Measurements from ENCODE around the gene ARGLU1. TPM values are rescaled to one million over a fixed set of nuclear protein-coding genes. Genes with fewer than 3 reads are reported as not detected.

Gene ARGLU1
- total RNA-seq, 1 donor from 2014 or later = 122 TPM

DNA sequence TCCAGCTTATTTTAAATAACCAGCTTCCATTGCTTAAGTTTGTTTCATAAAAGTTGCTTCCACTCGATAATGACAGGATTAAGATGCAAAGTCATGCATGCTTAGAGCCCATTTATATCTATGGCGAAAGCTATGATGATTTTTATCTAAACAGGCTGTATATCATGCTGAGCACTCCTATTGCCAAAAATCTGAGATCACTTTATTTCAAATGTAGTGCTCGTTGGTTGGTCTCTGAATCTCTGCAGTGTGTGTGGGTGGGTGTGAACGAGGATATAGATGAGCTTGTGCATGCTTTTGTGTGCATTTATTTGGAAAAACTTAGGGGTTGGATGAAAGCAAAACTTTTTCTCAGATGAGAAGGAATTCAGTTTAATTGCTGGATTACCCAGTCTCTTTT, 27.0 kb upstream of the ARGLU1 start:
- intact Hi-C loops (cut with DNase I) = no loop called here

GRCh38 chr13:106593132-106593531, 25.2 kb upstream of the ARGLU1 start:
- no peak overlapping the region for H3K4me3 ChIP-seq
- H3K9me3 ChIP-seq = no peaks in the 10 kb centered on the region
- ATAC-seq (peak; percentile 59), DNase-seq (no peak)
- TF ChIP-seq, protein P1, sequence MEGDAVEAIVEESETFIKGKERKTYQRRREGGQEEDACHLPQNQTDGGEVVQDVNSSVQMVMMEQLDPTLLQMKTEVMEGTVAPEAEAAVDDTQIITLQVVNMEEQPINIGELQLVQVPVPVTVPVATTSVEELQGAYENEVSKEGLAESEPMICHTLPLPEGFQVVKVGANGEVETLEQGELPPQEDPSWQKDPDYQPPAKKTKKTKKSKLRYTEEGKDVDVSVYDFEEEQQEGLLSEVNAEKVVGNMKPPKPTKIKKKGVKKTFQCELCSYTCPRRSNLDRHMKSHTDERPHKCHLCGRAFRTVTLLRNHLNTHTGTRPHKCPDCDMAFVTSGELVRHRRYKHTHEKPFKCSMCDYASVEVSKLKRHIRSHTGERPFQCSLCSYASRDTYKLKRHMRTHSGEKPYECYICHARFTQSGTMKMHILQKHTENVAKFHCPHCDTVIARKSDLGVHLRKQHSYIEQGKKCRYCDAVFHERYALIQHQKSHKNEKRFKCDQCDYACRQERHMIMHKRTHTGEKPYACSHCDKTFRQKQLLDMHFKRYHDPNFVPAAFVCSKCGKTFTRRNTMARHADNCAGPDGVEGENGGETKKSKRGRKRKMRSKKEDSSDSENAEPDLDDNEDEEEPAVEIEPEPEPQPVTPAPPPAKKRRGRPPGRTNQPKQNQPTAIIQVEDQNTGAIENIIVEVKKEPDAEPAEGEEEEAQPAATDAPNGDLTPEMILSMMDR (IDR thresholded peaks at IDR 0.05) = no peak
- no peak overlapping the region for H3K27ac ChIP-seq
- H3K4me1 ChIP-seq = peaks cover 4% of the 10 kb centered on the region
- no peaks in the 10 kb centered on the region for H3K27me3 ChIP-seq
- no peaks in the 10 kb centered on the region for H3K36me3 ChIP-seq
- intact Hi-C loops (cut with DNase I) = no loop called here

More for the DNA sequence above, 27.0 kb upstream of the ARGLU1 start:
- DNase-seq = no peak
- Histone ChIP-seq H3K9me3 (no peaks in the 10 kb centered on the region), H3K36me3 (no peaks in the 10 kb centered on the region), H3K27me3 (no peaks in the 10 kb centered on the region), H3K4me3 (no peak overlapping the region), H3K4me1 (peaks cover 6% of the 10 kb centered on the region), H3K27ac (no peak overlapping the region)
- TF ChIP-seq, protein P1 (IDR thresholded peaks at IDR 0.05) = no peak
- no peak for ATAC-seq

GRCh38 chr13:106591299-106591698, 23.4 kb upstream of the ARGLU1 start:
- no peaks in the 10 kb centered on the region for H3K9me3 ChIP-seq
- no peak overlapping the region for H3K4me3 ChIP-seq
- intact Hi-C loops (cut with DNase I) = no loop called here
- no peaks in the 10 kb centered on the region for H3K4me1 ChIP-seq
- H3K27me3 ChIP-seq = no peaks in the 10 kb centered on the region
- TF ChIP-seq, protein P1 (IDR thresholded peaks at IDR 0.05) = no peak
- no peaks in the 10 kb centered on the region for H3K36me3 ChIP-seq
- DNase-seq (no peak), ATAC-seq (no peak)
- H3K27ac ChIP-seq = no peak overlapping the region

DNA sequence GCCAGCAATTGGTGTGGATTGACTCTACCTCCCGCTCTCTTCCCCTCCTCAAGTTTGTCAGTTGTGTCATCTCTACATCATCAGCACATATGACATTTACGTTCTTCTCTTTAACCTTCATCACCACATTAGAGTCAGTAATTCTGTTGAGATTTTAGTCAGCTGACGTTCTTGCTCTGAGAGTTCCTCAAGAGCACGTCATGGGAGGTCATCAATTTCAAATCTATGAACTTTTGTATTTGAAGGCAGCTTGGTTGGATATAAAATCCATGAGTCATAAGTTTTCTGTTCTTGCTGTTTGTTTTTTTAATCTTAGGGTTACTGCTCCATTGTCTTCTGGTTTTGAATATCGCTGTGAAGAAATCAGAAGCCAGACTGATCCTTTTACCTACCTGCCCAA, 21.8 kb upstream of the ARGLU1 start:
- TF ChIP-seq, protein P1 (IDR thresholded peaks at IDR 0.05) = no peak
- Histone ChIP-seq H3K36me3 (no peaks in the 10 kb centered on the region), H3K9me3 (no peaks in the 10 kb centered on the region), H3K27me3 (no peaks in the 10 kb centered on the region), H3K4me1 (no peaks in the 10 kb centered on the region), H3K27ac (no peak overlapping the region), H3K4me3 (no peak overlapping the region)
- no peak for ATAC-seq
- intact Hi-C loops (cut with DNase I) = no loop called here
- no peak for DNase-seq

DNA sequence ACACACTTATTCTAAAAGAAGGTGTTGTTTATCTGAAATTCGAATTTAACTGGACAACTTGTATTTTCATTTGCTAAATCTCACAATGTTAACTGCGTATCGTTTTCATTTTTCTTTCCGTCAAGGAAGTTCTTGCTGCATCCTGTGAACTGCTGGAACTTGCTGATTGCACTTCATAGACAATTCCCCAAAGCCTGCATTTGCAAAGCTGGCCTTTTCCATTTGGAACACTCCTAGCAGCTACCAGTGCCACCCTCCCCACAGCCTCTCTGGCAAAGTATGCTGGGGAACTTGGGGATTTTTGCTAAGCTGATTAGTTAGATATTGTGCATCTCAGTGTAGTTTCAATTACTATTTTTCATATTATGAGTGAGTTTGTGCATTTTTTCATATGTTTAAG, 20.4 kb upstream of the ARGLU1 start:
- TF ChIP-seq, protein P1 (IDR thresholded peaks at IDR 0.05) = no peak
- H3K9me3 ChIP-seq = no peaks in the 10 kb centered on the region
- H3K27ac ChIP-seq = peak overlapping the region; percentile 28
- no peaks in the 10 kb centered on the region for H3K27me3 ChIP-seq
- no peak for DNase-seq
- H3K4me3 ChIP-seq = no peak overlapping the region
- no peaks in the 10 kb centered on the region for H3K36me3 ChIP-seq
- H3K4me1 ChIP-seq = no peaks in the 10 kb centered on the region
- no peak for ATAC-seq
- intact Hi-C loops (cut with DNase I) = no loop called here

DNA sequence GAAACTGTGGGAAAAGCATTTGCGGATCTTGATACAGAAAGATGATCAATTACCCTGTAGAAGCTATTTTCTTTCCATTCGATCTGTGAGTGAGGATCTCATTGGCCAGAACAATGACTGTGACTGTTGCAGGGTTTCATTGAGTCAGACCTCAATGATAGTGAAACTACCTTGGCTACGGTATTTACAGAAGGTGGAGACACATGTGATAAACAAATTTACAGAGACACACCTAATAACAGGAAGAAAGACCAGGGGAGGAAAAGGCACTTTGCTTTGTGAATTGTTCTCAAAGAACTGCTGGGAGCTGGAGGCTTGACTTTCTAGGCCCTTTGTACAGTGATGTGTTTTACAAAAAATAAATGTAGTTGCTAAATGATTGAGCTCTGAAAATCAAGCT, 19.9 kb upstream of the ARGLU1 start:
- TF ChIP-seq, protein P1 (IDR thresholded peaks at IDR 0.05) = no peak
- DNase-seq = no peak
- Histone ChIP-seq H3K4me1 (no peaks in the 10 kb centered on the region), H3K4me3 (no peak overlapping the region), H3K27me3 (no peaks in the 10 kb centered on the region), H3K27ac (peak overlapping the region; percentile 28), H3K9me3 (no peaks in the 10 kb centered on the region), H3K36me3 (no peaks in the 10 kb centered on the region)
- no peak for ATAC-seq
- intact Hi-C loops (cut with DNase I) = no loop called here

Data from upper lobe of right lung (tissue), 1 donor.